Measurements from ENCODE around the gene PGAM4. TPM values are rescaled to one million over a fixed set of nuclear protein-coding genes. Genes with fewer than 3 reads are reported as not detected.
"Not testable (repeated sequence)": the region's sequence is repeated elsewhere in the genome, so short reads cannot be mapped to it uniquely, and the experiment has no call there.

Gene PGAM4
- total and polyA plus RNA-seq, 2 of the 13 experiments (the other 11 are each of a cell fraction or from before 2014, with no cell fraction given): 0.24 to 0.33 TPM

GRCh38 chrX:77946571-77946970 lies 22.9 kb downstream of the PGAM4 start (continued):
- TF ChIP-seq ZNF382 (CRISPR knock-in tag; IDR thresholded peaks at IDR 0.05; ENCODE audit: borderline replicate concordance): no peak
- no peak for TF ChIP-seq STAG1 (CRISPR knock-in tag; IDR thresholded peaks at IDR 0.05)
- no peak for TF ChIP-seq SATB2 (CRISPR knock-in tag; IDR thresholded peaks at IDR 0.05)
- TF ChIP-seq ZNF543 (CRISPR knock-in tag; IDR thresholded peaks at IDR 0.05): no peak
- no peak for TF ChIP-seq ZFX (CRISPR knock-in tag; IDR thresholded peaks at IDR 0.05; ENCODE audit: low read depth)
- TF ChIP-seq GATAD2A (CRISPR knock-in tag; IDR thresholded peaks at IDR 0.05): no peak
- TF ChIP-seq SRSF9 (IDR thresholded peaks at IDR 0.05; ENCODE audit: borderline replicate concordance, insufficient read depth, low read depth, low read length, poor library complexity, severe bottlenecking): no peak

DNA sequence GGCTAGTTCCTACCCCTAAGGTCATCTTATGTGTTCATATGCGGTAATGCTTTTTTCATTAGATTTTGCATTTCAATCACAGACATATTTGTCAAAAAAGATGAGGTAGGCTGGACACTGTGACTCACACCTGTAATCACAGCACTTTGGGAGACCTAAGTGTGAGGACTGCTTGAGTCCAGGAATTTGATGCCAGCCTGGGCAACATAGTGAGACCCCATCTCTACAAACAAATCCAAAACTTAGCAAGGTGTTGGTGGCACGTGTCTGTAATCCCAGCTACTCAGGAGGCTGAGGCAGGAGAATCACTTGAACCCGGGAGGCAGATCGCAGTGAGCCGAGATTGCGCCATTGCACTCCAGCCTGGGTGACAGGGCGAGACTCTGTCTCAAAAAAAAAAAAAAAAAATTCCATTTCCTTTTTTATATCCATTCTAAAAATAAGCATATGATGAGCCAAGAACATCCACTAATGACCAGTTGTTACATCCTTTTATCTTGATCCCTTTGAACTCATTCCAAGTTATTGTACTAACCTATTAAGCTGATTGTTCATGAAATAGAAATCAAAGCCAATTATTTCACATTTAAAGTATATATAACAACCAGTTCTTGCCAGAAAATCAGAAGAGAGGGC lies 23.4 kb downstream of the PGAM4 start:
- 96% methylated on average over 7 of the region's 7 CpGs for WGBS (ENCODE audit: low lambda C conversion rate)
- no peak for ATAC-seq
- Histone ChIP-seq H3K9ac (ENCODE audit: insufficient read depth, low read depth, low read length) (no peak overlapping the region), H2AFZ (ENCODE audit: low read length) (no peak overlapping the region), H3K36me3 (replicated peaks in 1 of 2; ENCODE audit: control insufficient read depth in 1 of 2, insufficient read depth in 2 of 2, low read length in 2 of 2) (no peaks in the 10 kb centered on the region), H3K4me3 (replicated peaks in 1 of 3; ENCODE audit: insufficient read depth in 1 of 3, low read depth in 2 of 3, low read length in 3 of 3) (no peak overlapping the region), H3K79me2 (ENCODE audit: insufficient read depth, low read length) (no peaks in the 10 kb centered on the region), H3K4me2 (ENCODE audit: low read depth, low read length) (no peak overlapping the region), H4K20me1 (ENCODE audit: insufficient read depth, low read length) (no peaks in the 10 kb centered on the region), H3K9me3 (ENCODE audit: low read length) (no peaks in the 10 kb centered on the region), H3K4me1 (ENCODE audit: insufficient read depth, low read length) (0 out of 2 replicates have a peak, but pooled peaks cover 8% of the 10 kb centered on the region), H3K27me3 (ENCODE audit: control insufficient read depth in 1 of 2, insufficient read depth in 2 of 2, low read length in 2 of 2) (no peaks in the 10 kb centered on the region), H3K27ac (ENCODE audit: extremely low read length, insufficient read depth, low read length) (no peak overlapping the region)
- BruUV-seq (replicated peaks): no TSS peak
- POLR2A ChIA-PET: no interaction called here
- no peak for FAIRE-seq
- intact Hi-C loops (cut with micrococcal nuclease; ENCODE audit: unreplicated experiment): no loop called here
- CTCF ChIA-PET (ENCODE audit: low intra/inter-chr PET ratio, low total read pairs): no interaction called here
- in situ Hi-C loops (cut with HindIII; ENCODE audit: extremely low pct_ligation_motif_present, low pct_unique_long_range_greater_than_20kb): no loop called here
- no peak for TF ChIP-seq ZNF44 (CRISPR knock-in tag; IDR thresholded peaks at IDR 0.05)
- no peak for TF ChIP-seq ZNF678 (CRISPR knock-in tag; IDR thresholded peaks at IDR 0.05)
- no peak for DNase-seq (ENCODE audit: low spot score)

DNA sequence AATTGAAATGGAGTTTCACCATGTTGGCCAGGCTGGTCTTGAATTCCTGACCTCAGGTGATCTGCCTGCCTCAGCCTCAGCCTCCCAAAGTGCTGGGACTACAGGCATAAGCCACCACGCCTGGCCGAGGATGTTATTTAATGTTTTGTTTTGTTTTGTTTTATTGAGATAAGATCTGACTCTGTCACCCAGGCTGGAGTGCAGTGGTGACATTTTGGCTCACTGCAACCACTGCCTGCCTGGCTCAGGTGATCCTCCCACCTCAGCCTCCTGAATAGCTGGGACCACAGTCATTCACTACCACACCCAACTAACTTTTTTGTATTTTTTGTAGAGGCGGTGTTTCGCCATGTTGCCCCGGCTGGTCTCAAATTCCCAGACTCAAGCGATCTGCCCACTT lies 24.4 kb downstream of the PGAM4 start:
- H3K9me3 ChIP-seq (ENCODE audit: low read length); H3K4me2 ChIP-seq (ENCODE audit: low read depth, low read length); POLR2A ChIA-PET; H3K36me3 ChIP-seq (replicated peaks in 1 of 2; ENCODE audit: control insufficient read depth in 1 of 2, insufficient read depth in 2 of 2, low read length in 2 of 2); in situ Hi-C loops (cut with HindIII; ENCODE audit: extremely low pct_ligation_motif_present, low pct_unique_long_range_greater_than_20kb); H4K20me1 ChIP-seq (ENCODE audit: insufficient read depth, low read length); FAIRE-seq; H3K4me3 ChIP-seq (replicated peaks in 1 of 3; ENCODE audit: insufficient read depth in 1 of 3, low read depth in 2 of 3, low read length in 3 of 3); H3K9ac ChIP-seq (ENCODE audit: insufficient read depth, low read depth, low read length); CTCF ChIA-PET (ENCODE audit: low intra/inter-chr PET ratio, low total read pairs); intact Hi-C loops (cut with micrococcal nuclease; ENCODE audit: unreplicated experiment); H2AFZ ChIP-seq (ENCODE audit: low read length); H3K79me2 ChIP-seq (ENCODE audit: insufficient read depth, low read length); H3K4me1 ChIP-seq (ENCODE audit: insufficient read depth, low read length); ATAC-seq; BruUV-seq (replicated peaks); H3K27me3 ChIP-seq (ENCODE audit: control insufficient read depth in 1 of 2, insufficient read depth in 2 of 2, low read length in 2 of 2); H3K27ac ChIP-seq (ENCODE audit: extremely low read length, insufficient read depth, low read length); DNase-seq (ENCODE audit: low spot score): not testable (repeated sequence)
- WGBS (ENCODE audit: low lambda C conversion rate): 100% methylated on average over 4 of the region's 6 CpGs
